GM19372 (cell line): ENCODE data around the gene IFNA5.

Experiments used
- ATAC-seq: cut with Tn5 transposase; IDR thresholded peaks from one replicate; pipeline ENCODE4 v1.9.1; 2021; ENCODE audit warnings: mild to moderate bottlenecking, low read depth, moderate library complexity; ENCODE audit not compliant: unreplicated experiment

IFNA5 gene

DNA sequence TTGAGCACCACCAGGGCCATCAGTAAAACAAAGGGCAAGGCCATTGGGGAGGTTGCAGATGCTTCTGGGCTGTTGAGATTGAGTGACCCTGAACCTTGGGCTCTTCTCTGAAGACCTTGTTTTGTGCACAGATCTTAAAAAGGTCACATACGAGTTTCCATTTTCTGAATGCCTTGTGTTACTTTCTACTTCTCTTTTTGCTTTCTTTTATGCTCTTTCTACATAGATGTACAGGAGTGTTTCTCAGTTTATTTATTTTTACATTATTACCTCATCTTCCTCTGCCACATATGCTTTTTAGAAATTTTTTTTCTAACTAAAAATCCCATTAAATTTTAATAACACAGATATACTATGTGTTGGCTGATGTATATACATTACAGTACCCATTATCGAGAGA, at the start of gene IFNA5:
Gene IFNA5, minus strand, starts transcription at position 101 of the 400 bp plus-strand sequence. Its CDS starts 57 bp downstream, at position 44.
- no peak for ATAC-seq

DNA sequence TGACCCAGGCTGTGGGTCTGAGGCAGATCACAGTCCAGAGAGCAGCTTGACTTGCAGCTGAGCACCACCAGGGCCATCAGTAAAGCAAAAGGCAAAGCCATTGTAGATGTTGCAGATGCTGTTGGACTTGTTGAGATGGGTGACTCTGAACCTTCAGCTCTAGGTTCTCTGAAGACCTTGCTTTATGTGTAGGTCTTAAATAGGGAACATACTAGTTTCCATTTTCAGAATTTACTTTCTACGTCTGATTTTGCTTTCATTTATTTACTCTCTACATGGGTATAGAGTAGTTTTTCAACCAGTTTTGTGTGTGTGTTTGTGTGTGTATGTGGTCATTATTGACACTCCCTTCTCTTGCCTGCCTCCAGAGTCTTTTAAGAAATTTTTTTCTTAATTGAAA, 45.7 kb upstream of the IFNA5 start, which contains the start of gene IFNA6:
Gene IFNA6, minus strand, starts transcription at position 101 of the 400 bp plus-strand sequence. Its CDS starts 0 bp downstream, at position 101.
- ATAC-seq, result no peak

DNA sequence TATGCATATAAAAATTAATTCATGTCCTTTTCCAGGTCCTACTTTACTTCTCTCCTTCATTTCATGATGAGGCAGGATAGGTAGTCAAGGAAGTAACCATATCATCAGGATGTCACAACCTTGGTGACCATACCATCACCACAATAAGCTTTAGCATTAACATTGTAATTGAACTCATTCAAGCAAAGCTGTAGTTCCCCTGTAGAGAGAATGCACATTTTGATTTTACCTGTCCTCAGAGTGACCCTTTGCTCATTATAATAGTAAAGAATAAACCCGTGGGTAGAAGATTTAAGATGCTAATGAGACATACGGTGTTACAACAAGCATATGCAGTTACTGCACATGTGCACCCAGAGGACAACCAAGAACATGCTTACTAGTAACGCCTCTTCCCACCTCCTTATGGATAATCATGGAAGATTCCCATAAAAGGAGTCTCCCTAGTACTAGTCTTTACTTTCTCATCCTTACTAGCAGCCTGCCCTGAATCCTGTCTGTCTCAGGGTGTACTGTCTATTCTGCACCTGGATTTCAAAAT, 43.4 kb upstream of the IFNA5 start:
- ATAC-seq, result no peak

DNA sequence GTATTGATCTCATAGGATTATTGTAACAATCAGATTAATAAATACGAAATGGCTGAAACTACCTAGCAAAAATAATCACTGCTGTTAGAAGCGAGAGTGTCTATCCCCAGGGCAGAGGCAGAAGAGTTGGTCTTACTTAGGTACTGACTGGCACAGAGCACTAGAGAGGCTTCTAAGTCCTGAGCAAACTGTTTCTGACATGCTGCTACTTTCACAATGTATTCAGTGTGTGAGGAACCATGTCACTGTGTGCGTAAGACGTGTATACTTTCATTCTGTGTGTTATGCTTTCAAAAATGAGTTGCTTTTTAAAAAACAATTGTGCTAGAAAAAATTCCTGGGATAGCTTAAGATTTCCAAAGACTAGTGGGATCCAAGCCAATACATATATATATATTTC, 35.6 kb upstream of the IFNA5 start:
- no peak for ATAC-seq

DNA sequence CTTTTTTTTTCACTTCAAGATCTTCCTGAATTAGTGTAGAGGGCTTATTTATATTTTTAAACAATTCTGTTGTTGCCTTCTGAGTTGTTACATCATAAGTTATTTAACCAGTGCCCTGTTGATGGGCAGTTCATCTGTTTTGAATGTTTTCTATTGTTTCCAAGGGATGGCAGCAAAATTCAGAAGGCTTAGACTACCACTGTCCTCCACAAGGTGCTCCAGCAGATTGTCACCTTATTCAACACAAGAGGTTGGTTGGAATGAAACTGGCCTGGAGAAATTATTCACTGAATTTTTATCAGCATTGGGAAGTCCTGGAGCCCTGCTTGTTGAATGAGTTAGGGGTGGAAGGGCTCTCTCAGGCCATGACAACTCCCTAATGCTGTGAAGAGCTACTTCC, 31.3 kb upstream of the IFNA5 start:
- ATAC-seq, result no peak

DNA sequence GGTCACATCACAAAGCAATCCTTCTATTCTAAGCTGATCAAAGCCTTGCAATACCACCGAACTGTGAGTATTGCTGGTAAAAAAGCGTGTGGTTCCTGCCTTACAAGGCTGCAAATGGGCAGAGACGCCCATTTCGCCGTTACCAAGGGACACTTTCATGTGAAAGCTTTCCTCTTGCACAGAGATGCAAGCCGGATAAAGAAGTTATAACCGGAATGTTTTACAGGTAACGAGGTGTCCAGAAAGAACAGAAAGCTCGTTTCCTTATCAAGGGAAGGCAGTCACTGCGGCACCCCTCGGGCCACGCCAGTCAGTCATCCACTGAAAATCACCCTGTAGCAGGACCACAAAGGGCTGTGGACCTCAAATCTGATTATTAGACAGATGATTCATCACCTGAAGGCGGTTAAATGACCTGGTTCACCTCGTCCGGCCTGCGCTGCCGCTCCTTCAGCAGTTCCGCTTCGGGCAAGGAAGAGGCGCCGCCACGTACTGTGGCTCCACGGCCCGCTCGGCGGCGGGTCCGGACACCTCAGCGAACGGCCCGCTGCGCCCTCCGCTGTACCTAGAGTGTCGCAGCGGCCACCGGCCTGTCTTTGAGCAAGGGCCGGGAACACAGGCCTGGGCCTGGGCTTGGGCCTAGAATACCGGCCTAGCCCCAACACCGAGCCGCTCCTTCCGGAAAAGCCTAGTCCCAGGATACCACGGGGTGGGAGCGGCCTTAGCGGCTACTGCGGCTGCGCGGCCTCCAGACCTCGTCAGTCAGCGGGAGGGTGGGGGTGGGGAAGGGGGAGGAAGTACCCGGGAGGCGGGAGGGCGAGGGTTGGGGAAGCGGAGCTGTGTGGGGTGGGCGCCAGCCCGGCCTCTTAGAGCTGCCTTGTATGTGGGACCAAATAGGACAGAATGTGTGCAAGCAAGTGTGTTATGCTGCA, 29.9 kb upstream of the IFNA5 start, which contains the start of gene KLHL9:
Gene KLHL9, minus strand, starts transcription at position 704 of the 932 bp plus-strand sequence. Its CDS starts 545 bp downstream, at position 159.
- peak; percentile 91 for ATAC-seq

- no peak for ATAC-seq
Measured at GRCh38 chr9:21333226-21333625, 28.1 kb upstream of the IFNA5 start.

DNA sequence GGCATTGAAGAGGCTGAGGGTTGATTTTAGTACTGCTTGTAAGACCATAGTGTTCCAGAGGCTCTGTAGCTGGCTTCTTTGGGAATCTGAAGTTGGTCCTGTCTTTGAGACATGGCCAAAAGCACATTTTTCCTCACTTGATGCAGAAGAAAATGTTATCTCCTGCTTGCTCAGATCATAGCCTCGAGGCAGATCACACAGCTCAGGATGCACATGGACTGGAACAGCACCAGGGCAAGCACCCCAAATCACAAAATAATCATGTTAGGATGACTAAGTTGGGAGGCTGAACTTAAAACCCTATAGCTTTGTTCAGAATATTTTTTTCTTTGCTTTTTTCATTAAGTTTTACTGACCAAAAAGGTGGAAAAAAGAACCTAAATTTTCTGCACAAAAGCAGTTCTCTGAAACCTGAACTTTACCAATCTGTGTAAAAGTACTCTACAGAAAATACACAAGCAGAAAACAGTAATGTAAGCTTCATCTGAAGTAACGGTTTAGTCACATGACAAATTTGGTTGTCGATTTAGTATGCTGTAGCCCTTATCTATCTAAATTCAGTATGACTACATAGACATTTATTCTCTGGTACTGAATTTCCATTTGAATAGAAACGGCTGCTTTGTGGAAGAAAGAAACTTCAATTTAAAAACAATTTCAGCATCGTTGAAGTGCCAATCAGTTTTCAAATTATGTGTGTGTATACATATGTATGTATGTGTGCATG, 26.7 kb upstream of the IFNA5 start:
- ATAC-seq, result no peak

DNA sequence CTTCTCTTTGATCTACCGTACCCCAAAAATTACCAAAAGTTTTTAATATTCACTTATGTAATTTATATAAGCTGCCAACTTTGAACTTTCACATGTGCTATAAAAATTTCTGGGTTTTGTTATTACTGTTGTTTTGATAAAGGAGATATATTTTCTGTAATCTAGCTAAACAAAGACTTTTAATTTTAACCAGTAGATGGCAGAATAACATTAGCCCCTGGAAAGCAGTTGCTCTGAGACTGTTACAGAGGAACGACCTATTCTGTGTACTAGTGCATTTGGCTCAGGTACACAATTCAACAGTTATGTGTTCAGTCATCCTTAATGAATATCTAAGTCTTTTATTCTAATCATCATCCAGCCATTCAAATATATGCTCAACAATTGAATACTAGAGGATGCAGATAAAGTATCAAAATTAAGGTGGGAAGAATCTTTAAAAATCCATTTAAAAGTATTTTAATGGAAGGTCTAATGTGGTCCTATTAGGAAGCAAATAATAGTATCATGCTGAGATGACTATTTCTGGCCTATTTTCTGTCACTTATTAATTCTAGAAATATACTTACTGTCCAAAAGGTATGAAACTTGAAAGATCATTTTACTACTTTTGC, 21.5 kb upstream of the IFNA5 start:
- ATAC-seq, result peak; percentile 94

GRCh38 chr9:21324047-21324446, 18.9 kb upstream of the IFNA5 start:
- ATAC-seq, result no peak

DNA sequence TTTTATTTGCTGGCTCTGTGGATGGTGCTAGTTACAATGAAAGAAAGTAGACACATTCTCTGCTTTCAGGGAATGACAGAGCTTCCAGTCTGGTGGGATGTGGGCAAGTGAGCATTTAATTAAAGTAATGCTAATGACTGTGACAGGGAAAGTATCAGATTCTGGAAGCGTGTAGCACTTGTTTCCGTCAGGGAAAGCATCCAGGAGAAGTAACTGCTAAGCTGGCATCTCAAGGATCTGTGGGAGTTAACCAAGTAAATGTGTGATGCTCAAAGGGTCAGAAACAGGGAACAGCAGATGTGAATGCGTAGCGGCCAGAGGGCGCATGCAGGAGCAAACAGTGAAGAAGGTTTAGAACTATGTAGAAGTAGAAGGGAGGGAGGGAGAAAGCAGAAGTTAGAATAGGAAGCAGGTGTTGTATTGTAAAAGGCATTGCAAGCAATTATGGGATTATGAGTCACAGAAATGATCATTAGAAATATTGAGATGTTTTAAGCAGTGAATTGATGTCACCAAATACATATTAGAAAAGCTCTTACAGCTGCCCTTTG, 17.9 kb upstream of the IFNA5 start:
- no peak for ATAC-seq

GRCh38 chr9:21320465-21320864, 15.4 kb upstream of the IFNA5 start:
- ATAC-seq, result no peak

DNA sequence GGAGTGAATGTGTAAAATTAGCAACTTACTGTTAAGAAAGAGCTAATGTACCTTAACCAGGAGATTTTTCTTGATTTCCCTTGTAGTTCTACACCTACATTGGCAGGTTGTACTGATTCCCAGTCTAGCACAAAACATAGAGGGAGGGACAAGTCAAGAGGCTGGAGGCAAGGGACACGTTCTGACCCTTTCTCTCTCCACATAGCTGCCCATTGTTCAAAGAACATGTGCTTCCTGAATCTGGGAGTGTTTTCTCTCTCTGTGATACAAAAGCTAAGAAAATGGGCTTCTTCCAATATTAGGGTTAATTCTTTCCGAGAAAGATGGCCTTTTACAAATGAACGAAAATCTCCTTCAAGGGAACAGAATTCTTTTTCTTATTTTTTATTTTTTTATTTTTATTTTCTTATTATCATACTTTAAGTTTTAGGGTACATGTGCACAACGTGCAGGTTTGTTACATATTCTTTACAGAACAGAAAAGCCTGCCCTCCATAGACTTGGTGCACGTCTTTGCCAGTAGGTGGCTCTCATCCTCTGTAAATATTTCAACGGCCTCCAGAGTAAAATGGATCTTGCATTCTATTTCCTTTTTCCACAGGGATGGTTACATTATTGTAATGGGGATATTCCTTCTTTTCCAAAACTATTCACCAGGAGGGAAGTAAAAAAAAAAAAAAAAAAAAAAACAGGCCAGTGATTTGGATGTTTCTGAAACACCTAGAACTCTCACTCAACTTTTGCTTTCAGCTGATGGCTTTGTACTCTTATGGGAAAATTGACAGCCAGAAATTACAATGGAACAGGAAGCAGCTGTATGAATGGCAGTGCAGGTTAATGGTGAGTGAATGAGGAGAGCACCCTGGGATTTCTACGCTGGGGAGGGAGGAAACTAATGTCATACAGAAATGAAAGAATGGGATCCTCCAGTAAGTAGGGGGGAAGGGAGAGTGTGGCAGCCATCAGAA, 13.1 kb upstream of the IFNA5 start:
- peak; percentile 89 for ATAC-seq

- ATAC-seq, result no peak
Measured at GRCh38 chr9:21316860-21317259, 11.7 kb upstream of the IFNA5 start.

GRCh38 chr9:21316032-21316842, 11.1 kb upstream of the IFNA5 start:
- ATAC-seq, result no peak

GRCh38 chr9:21314152-21314551, 9.0 kb upstream of the IFNA5 start:
- ATAC-seq, result no peak

DNA sequence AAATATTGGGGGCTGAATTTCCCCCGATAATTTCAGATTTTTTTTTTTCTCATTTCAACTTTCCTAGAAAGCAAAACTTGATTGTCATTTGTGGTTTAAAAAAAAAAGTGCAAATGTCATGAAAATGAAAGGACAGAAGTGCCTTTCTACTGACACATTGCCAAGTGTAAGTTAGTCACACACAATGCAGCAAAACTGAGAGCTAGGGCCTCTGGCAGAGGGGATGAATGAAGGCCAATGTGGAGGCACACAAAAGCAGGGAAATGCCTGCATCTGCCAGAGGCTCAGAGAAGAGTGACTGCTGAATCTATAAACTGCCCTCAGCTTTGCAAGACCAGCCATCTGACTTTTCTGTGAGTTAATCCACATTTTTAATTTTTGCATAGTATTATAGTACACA, 6.8 kb upstream of the IFNA5 start:
- no peak for ATAC-seq

- ATAC-seq, result no peak
Measured at GRCh38 chr9:21295992-21296391, 9.1 kb downstream of the IFNA5 start.
